Forelimb muscle (tissue), 1 donor: ENCODE data around the gene CSK. TPM values are rescaled to one million over a fixed set of nuclear protein-coding genes. Genes with fewer than 3 reads are reported as not detected.
"Not testable (repeated sequence)": the region's sequence is repeated elsewhere in the genome, so short reads cannot be mapped to it uniquely, and the experiment has no call there.

ENCODE experiments used
- DNase-seq: peaks from one replicate; pipeline ENCODE4 v3.0.0-alpha.2; 2013; ENCODE audit warnings: low read depth
- polyA plus RNA-seq: library from polyadenylated mRNA; unstranded; fragments of 120-200 nt; gene quantifications from one replicate; pipeline ENCODE4 v1.2.1, GENCODE V29; 2013; ENCODE audit not compliant: insufficient read length

Gene CSK
- polyA plus RNA-seq = 31.7 TPM

GRCh38 chr15:74781431-74782258, at the start of gene CSK:
CSK (plus strand) TSS chr15:74782080; CDS start chr15:74798298, 16,218 bp downstream.
- DNase-seq = no peak

GRCh38 chr15:74732846-74733245, 49.0 kb upstream of the CSK start:
- no peak for DNase-seq

GRCh38 chr15:74733269-74733668, 48.6 kb upstream of the CSK start:
- no peak for DNase-seq

DNA sequence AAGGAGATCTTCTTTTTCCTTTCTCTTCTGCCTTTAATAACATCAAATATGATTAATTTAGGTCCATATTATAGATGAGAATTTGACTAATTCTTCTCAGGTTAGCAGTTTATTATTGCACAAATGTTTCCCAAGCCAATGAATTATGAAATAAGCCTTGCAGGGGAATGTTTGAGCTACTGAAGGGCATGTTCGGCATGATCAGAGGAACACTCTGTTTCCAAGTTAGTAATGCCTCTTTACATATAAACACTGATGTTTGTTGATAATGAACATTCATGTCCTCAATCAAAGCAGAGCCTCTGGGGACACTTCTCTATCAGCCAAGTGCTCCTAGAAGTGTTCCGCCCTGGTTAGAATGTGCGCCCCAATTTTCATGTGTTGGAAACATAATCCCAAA, 46.6 kb upstream of the CSK start:
- no peak for DNase-seq

DNA sequence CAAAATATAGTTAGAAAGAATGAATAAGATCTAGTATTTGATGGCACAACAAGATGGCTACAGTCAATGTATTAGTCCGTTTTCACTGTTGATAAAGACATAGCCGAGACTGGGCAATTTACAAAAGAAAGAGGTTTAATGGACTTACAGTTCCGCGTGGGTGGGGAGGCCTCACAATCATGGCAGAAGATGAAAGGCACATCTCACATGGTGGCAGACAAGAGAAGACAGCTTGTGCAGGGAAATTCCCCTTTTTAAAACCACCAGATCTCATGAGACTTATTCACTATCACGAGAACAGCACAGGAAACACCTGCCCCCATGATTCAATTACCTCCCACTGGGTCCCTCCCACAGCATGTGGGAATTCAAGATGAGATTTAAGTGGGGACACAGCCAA, 43.6 kb upstream of the CSK start:
- not testable (repeated sequence) for DNase-seq

GRCh38 chr15:74742422-74742821, 39.5 kb upstream of the CSK start:
- no peak for DNase-seq

- no peak for DNase-seq
Measured at GRCh38 chr15:74746389-74746788, 35.5 kb upstream of the CSK start.

DNA sequence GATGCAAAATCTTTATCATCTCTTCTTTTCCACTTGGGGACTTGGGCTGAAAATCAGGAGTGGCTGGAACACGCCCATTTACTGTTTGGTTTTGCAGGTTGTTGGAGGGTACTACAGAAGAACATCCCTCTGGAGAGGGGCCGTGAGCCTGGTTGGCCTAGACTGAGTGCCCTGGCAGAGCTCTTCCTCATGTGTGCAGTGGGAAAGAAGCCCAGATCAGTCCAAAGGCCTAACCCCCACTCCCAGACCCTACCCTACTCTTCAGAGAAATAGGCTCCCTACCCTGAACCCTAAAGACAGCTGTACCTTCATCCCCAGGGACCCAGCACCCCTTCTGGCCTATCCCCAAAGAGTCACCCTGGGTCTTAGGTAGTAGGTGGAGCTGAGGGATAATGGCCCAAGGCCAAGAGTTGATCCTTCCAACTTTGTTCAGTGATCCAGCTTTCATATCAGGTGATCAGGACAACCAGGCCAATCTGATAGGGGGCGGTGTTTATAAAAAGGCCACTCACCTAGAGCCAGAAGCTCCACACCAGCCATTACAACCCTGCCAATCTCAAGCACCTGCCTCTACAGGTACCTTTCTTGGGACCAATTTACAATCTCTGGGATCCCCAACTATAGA, 33.4 kb upstream of the CSK start, which contains the start of gene CYP1A2:
CYP1A2 (plus strand) TSS at position 524 of the 625 bp plus-strand sequence. CDS start 894 bp downstream, outside the sequence.
- no peak for DNase-seq

GRCh38 chr15:74749832-74750231, 32.0 kb upstream of the CSK start:
- no peak for DNase-seq

DNA sequence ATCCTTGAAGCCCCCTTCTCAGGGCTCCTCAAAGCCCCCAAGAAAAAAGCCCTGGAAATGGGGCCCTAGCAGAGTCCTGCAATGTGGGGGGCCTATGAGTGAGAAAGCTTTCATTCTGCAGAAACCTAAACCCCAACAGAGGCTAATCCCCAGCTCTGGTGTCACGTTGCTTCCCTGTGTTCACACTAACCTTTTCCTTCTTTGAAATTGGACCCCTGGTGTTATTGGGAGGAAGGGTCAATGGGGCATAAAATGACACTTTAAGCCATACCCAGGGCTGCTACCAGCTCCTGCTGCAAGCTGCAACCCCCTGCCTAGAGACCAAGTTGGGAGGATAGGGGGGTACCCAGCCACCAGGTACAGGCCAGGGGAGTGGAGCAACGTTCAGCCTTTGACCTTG, 31.1 kb upstream of the CSK start:
- no peak for DNase-seq

- no peak for DNase-seq
Measured at GRCh38 chr15:74752011-74752410, 29.9 kb upstream of the CSK start.

DNA sequence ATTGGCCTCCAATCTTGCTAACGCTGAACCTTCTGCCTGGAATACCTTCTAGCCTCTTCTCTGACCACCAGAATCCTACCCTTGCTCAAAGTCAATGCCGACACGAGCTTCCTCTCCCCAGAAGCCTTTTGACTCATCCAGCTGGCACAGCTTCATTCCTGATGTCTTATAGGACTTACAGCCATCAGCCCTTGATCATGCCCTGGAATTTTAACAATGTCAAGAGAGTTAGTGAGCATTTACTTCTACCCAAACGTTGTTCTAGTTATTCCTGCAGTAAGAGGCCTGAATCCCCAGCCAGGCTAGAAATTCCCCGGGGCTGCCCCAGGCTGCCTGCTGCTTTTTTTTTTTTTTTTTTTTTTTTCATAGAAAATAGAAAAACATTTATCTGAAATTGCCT, 29.3 kb upstream of the CSK start:
- DNase-seq = no peak

- no peak for DNase-seq
Measured at GRCh38 chr15:74754593-74755215, 27.2 kb upstream of the CSK start.

DNA sequence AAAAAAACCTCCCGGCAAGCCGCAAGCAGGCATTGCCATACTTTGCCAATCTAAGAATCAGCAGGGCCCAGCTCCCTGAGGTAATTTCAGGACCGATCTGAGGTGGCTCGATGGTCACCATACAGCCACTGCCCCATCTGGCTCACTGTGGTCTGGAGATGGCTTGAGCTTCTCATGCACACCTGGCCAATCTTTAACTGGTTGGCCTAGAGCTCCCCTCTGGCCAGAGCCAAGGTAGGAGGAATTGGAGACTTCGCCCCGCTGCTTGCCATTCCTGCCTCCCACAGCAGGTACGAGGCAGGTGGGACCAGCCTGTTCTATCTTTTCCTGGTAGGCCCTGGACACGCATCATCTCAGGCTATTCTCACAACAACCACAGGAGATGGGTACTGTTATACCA, 23.1 kb upstream of the CSK start:
- DNase-seq = no peak

DNA sequence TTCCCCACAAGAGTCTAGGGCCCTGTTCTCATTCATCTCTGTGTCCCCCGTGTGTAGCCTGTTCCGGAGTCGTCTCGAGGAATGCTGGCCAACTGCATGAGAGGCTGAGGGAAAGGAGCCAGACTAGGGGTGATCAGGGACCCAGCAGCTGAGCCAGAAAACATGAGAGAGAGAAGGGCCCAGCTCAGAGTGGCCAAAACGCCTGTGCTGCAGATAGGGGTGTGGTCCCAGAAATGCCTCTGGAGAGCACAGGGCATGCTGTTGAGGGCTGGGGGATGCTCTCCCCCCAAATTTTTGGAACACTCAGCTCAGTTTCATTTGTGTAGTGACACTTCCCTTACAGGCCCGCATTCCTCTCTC, 19.1 kb upstream of the CSK start:
- no peak for DNase-seq

- no peak for DNase-seq
Measured at GRCh38 chr15:74763416-74763815, 18.5 kb upstream of the CSK start.

DNA sequence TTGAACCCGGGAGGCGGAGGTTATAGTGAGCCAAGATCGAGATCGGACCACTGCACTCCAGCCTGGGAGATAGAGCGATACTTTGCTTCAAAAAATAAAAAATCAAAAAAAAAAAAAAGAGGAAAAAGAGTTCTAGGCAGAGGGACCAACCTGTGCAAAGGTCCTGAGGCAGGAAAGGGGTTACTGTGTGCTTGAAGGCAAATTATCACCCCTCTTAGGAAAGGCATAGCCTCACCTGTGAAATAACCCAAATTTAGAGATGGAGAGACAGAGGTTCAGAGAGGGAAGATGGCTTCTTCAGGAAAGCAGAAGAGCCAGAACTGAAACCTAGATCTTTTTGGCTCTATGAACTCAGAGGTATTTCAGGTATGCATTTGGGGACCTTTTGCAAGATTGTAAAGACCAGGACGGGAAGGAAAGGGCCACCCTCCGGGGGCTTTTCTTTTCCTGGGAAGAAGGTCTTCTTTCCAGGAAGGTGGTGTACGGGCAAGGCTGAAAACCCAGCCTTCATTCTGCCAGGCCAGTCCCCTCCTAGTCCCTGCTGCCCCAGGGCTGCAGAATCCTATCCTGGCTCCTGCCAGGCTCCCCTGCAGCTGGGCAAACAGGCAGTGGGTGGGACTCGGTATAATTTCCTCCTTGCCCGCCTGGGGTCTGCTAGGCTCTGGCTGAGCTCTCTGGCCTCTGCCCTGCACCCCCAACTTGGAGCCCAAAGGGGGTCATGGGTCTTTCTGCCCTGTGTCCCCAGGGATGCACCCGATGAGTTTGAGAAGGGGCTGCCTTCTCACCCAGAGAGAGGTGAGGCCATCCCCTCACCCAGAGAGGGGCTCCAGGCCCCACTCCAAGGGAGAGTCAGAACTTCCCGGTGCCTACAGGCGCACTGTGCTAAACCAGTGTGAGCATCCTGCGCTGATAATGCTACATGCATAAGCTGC, 14.4 kb upstream of the CSK start:
- DNase-seq = no peak

DNA sequence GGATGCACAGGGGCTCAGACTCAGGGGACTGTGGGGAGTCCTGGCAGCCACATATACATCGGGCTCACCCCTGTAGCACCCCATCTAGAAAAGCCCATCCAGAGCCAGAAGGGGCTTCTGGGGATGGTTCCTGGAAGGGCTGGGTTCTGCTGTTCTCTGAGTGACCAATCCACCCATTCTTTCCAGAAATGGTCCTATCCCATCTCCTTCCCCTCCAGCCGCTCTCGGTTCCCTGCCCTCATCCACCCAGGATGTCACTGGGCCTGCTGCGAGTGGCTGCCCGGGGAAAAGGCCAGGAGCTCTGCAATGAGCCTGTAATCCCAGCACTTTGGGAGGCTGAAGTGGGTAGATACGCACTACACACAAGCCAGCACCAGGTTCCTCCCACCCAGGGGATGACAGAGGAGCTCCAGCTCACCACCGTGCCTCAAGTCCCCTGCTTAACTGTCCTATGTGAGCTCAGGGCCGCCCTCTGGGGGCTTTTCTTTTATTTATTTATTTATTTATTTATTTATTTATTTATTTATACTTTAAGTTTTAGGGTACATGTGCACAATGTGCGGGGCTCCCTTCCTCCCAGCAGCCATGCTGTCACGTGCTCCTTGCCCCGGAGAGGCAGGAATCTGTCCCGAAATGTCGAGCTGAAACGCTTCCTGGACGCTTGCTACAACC, 13.6 kb upstream of the CSK start:
- no peak for DNase-seq

DNA sequence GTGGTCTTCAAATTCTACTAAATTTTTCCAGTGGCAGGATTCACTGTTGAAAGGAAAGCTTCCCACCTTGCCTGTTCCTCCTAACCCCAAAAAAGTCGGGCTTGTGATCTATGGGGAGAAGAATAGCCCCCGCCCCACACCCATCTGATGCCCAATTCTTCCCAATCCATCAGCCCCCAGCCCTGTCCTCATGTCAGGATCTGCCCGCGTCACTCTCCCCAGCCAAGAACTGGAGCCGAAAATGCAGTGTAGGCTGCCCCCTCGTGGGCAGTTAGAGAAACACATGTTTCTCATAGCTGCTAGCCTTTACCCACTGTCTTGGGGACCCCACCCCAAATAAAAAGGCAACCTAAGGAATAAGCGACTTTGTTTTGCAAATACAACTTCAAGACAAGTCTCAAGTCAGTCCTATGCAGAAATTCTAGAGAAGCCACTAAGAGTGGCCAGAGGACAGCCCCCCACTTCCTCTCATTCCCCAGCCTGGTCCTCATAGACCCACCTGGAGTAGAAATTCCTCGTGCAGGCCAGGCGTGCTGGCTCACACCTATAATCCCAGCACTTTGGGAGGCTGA, 13.0 kb upstream of the CSK start:
- DNase-seq = no peak

DNA sequence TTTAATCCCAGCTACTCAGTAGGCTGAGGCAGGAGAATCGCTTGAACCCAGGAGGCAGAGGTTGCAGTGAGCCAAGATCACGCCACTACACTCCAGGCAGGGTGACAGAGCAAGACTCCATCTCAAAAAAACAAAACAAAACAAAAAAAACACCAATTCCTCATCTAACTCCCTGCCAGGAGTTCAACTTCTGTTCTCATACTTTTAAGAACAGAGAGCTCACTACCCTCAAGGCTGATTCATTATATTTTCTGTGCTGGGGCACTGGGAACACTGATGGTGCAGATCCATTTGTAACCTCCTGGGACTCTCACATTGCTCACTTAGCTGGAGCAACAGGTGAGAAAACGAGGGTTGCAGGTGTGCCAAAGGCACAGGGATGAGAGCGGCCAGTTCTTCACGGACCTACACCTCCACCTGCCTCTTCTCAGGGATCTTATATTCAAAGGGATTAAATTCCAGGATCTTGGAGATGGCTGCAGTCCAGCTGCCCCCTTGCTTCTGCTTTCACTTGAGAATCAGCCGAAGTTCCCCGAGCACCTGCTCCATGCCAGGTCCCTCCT, 12.3 kb upstream of the CSK start:
- no peak for DNase-seq
